Panc1 (cell line): ENCODE measurements around the gene PPA1.

Experiments used
- SIN3A ChIP-seq: IDR thresholded peaks from 2 replicates; pipeline ENCODE4 v1.6.1; 2012; ENCODE audit warnings: low read depth, mild to moderate bottlenecking, low read length, moderate library complexity, borderline replicate concordance; ENCODE audit not compliant: insufficient read depth
- TCF7L2 ChIP-seq: IDR thresholded peaks from 2 replicates; pipeline ENCODE4 v1.6.1; 2011; ENCODE audit warnings: mild to moderate bottlenecking, low read depth, low read length, inconsistent platforms
- TF ChIP-seq, protein P1 (sequence below): fragments of 450-650 bp; IDR thresholded peaks from 2 replicates; pipeline ENCODE4 v1.5.1; 2017; ENCODE audit warnings: mild to moderate bottlenecking
- TF ChIP-seq, protein P2 (sequence below), 2 experiments: IDR thresholded peaks; 2 replicates each; pipeline ENCODE4 v1.6.1; 2011 to 2012; ENCODE audit warnings: low read depth in 2 of 2, control low read depth in 1 of 2, low read length in 1 of 2, mild to moderate bottlenecking in 1 of 2, moderate library complexity in 1 of 2; ENCODE audit not compliant: insufficient read depth in 1 of 2

DNA sequence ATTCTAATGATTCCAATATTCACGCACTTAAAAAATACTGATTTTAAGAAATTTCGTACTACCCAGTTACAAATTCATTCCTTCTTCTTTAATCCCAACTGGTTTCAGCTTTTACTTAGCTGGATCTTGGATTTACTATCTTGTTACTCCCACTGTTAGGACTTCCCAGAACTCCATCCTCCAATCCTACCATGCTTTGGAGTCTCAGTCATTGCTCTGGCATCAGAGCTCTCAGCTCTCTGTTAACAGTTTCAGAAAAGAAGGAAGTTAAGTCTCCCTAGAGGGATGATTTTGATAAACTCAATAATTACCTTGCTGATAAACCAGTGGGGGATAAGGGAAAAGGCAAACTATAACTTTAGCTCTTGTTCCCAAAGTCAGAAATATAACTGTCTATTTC, 9.5 kb downstream of the PPA1 start:
- TF ChIP-seq, protein P1, sequence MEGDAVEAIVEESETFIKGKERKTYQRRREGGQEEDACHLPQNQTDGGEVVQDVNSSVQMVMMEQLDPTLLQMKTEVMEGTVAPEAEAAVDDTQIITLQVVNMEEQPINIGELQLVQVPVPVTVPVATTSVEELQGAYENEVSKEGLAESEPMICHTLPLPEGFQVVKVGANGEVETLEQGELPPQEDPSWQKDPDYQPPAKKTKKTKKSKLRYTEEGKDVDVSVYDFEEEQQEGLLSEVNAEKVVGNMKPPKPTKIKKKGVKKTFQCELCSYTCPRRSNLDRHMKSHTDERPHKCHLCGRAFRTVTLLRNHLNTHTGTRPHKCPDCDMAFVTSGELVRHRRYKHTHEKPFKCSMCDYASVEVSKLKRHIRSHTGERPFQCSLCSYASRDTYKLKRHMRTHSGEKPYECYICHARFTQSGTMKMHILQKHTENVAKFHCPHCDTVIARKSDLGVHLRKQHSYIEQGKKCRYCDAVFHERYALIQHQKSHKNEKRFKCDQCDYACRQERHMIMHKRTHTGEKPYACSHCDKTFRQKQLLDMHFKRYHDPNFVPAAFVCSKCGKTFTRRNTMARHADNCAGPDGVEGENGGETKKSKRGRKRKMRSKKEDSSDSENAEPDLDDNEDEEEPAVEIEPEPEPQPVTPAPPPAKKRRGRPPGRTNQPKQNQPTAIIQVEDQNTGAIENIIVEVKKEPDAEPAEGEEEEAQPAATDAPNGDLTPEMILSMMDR: no peak
- TF ChIP-seq TCF7L2 (no peak), SIN3A (no peak)
- TF ChIP-seq, protein P2, sequence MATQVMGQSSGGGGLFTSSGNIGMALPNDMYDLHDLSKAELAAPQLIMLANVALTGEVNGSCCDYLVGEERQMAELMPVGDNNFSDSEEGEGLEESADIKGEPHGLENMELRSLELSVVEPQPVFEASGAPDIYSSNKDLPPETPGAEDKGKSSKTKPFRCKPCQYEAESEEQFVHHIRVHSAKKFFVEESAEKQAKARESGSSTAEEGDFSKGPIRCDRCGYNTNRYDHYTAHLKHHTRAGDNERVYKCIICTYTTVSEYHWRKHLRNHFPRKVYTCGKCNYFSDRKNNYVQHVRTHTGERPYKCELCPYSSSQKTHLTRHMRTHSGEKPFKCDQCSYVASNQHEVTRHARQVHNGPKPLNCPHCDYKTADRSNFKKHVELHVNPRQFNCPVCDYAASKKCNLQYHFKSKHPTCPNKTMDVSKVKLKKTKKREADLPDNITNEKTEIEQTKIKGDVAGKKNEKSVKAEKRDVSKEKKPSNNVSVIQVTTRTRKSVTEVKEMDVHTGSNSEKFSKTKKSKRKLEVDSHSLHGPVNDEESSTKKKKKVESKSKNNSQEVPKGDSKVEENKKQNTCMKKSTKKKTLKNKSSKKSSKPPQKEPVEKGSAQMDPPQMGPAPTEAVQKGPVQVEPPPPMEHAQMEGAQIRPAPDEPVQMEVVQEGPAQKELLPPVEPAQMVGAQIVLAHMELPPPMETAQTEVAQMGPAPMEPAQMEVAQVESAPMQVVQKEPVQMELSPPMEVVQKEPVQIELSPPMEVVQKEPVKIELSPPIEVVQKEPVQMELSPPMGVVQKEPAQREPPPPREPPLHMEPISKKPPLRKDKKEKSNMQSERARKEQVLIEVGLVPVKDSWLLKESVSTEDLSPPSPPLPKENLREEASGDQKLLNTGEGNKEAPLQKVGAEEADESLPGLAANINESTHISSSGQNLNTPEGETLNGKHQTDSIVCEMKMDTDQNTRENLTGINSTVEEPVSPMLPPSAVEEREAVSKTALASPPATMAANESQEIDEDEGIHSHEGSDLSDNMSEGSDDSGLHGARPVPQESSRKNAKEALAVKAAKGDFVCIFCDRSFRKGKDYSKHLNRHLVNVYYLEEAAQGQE (IDR thresholded peaks at IDR 0.05; ENCODE audit: insufficient read depth in 1 of 2, low read depth in 2 of 2, low read length in 1 of 2): no peak
